NCI-H774 (cell line): ENCODE results near the gene NKAIN1.

ENCODE experiments used
- DNase-seq: peaks from one replicate; lab custom pipeline; 2025; lab: John Stamatoyannopoulos, UW

The NKAIN1 gene

GRCh38 chr1:31232689-31233088, 7.0 kb downstream of the NKAIN1 start:
- no peak for DNase-seq

GRCh38 chr1:31231802-31232201, 7.9 kb downstream of the NKAIN1 start:
- DNase-seq, result no peak

DNA sequence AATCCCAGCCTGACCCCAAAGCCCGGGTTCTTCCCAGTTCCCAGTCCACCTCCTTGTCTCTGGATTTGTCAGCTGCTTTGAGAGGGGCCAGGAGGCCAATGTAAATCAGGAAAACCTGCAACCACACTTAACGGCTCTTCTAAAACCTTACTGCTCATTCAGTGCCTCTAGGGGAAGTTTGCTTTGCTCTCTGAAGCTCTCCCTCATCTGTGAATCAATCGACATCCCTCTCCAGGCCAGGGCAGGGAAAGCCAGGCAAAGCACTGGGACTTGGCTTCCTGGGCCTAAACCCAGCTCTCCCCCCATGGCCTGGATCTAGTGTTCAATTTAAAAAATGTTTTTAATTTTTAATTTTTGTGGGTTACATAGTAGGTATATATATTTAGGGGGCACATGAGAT, 9.3 kb downstream of the NKAIN1 start:
- DNase-seq, result no peak

- no peak for DNase-seq
Measured at GRCh38 chr1:31228986-31229385, 10.7 kb downstream of the NKAIN1 start.

DNA sequence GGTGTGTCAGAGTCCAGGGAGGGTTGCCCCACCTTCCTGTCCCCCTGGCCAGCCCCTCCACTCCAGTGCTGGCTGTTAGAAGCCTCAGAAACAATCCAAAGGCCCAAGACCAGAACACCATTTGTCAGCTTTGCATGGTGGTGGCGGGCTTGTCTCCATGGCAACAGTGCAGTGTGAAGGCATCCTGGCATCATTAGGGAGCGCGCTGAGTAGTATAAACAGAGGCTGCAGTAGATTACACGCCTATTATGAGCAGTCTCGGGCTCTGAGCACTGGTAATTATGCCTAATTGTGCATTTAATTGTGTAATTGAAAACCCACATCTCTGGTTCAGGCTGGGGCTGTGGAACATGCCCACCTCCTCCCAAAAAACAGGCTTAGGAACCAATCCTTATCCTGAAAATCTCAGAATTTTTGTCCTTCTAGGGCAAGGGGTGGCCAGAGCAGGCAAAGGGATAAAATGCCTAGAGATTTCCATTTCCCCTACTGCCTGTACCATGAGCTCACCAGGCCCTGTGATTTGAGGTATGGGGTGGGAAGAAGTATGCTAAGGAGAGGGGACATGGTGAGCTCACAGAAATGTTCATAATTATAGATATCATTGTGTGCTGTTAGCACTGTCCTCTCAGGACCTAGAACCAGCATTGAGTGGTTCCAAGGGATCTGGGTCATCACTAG, 11.7 kb downstream of the NKAIN1 start:
- peak; percentile 85 for DNase-seq

DNA sequence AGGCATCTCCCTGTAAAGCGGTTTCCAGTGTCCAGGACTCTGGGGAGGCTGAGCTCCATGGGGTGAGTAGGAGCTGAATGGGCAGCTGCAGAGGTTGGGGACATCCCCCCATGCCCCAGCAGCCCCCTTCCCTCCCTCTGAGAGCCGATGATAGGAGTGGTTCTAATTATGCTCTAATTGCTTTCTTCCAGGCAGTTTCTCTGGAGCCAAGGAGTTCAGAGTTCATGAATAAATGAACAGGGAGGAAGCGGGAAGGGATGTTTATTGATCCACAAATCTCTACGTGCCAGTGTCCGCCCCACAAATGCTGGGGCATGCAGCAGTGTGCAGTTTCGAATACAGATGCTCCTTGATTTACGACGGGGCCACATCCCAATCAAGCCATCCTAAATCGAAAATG, 15.6 kb downstream of the NKAIN1 start:
- DNase-seq, result no peak

GRCh38 chr1:31222176-31222575, 17.5 kb downstream of the NKAIN1 start:
- no peak for DNase-seq

- no peak for DNase-seq
Measured at GRCh38 chr1:31221072-31221471, 18.6 kb downstream of the NKAIN1 start.

GRCh38 chr1:31219489-31219888, 20.2 kb downstream of the NKAIN1 start:
- no peak for DNase-seq

DNA sequence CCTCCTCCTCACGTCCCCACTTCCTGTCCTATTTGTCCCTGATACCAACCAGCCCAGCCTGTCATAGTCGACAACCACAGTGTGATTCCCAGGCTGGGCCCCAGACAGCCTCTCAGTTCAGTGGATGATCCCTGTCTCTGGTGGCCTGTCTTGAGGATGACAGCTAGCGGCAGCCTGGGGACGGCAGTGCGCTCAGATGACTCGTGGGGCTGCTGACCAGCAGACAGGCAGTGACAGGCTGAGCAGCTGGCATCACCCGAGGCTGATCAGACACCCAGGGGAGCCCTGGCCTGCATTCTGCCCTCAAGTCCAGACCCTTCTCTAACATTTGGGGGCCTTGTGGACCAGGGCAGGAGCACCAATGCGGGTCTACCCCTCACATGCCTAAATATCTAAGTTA, 21.0 kb downstream of the NKAIN1 start:
- DNase-seq, result no peak

GRCh38 chr1:31216016-31216415, 23.7 kb downstream of the NKAIN1 start:
- DNase-seq, result peak; percentile 86

DNA sequence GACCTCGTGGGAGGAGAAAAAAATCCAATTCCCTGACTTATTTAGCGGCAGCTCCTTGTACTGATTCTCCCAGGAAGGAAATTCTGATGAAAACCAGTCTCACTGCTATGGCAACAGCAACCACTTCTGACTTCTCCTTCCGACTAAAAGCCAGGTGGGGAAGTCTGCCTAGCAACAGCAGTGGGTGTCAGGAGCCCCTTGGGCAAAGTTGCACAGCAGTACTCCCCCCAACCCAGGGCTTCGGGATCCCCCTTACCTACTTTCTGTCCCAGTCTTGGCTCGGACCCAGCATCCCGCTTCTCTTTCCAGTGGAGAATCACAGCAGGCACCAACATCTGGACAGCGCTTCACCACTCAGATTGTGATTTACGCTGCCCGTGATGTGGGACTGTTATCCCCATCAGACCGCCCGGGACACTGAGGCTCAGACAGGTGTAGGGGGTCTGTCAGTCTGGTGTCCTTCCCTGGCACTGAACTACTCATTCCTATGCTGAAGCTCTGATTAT, 24.6 kb downstream of the NKAIN1 start:
- no peak for DNase-seq

DNA sequence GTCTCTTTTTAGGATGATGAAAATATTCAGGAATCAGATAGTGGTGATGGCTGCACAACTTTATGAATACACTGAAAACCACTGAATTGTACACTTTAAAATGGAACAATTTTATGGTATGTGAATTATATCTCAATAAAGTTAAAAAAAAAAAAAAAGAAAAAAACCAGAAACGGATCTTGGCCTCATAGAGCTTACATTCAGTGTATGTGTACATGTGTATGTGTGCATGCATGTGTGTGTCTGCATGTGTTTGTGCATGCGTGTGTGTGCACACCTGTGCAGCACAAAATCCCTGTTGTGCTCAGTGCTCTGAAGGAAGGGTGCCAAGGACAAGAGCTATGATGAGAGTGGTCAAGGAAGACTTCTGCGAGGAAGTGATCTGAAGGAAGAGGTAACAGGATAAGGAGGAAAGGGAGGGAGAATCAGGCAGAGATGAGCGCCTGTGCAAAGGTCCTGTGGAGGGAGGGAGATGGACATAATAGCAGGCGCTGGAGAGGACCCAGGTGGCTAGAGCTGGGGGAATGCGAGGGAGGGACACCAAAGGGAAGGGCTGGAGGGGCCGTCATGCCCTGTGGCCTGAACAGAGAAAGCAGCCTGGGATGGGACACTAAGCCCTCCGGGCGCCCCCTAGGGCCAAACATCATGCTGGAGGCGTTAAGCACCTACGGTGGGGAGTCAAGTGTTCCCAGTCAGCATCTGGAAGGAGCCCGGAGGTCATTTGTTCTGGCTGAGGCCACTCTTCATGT, 25.2 kb downstream of the NKAIN1 start:
- DNase-seq, result no peak

GRCh38 chr1:31208361-31208945, 31.2 kb downstream of the NKAIN1 start:
- no peak for DNase-seq

GRCh38 chr1:31207569-31207968, 32.1 kb downstream of the NKAIN1 start:
- no peak for DNase-seq

- no peak for DNase-seq
Measured at GRCh38 chr1:31207046-31207445, 32.6 kb downstream of the NKAIN1 start.

- DNase-seq, result no peak
Measured at GRCh38 chr1:31203215-31203614, 36.5 kb downstream of the NKAIN1 start.

DNA sequence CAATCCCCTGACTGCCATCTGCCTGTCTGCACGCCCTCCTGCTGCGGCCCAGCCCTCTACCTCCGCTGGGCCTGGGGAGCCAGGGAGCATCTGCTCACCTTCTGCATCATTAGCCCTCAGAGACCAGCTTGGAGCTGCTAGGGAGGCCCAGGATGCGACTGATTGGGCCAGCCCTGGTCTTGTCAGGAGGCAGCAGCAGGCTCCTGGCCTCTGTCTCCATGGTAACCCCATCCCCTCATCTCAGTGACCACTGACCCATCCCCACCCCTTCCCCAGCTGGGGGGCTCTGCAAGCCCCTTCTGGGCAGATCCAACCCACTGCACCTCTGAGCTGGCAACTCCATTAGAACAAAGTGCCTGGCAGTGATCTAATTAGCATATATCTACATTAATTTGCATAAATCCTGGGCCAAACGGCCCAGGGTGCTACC, 37.7 kb downstream of the NKAIN1 start:
- DNase-seq, result no peak

DNA sequence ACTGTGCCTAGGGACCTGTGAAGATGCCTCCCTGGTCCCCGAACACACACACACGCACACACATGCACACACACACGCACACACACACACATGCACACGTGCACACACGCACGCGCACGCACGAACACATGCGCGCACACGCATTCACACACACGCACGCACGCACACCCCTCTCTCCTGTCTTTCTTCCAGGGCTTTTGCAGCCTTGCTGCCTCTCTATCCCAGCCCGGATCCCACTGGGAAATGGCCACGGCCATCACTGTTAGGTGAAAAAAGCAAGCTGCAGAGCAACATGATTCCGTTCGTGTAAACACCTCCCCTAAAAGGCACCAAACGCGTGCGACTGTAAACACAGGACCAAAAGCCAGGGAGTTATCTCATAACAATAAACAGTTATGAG, 39.7 kb downstream of the NKAIN1 start:
- DNase-seq, result no peak

- DNase-seq, result no peak
Measured at GRCh38 chr1:31199236-31199790, 40.4 kb downstream of the NKAIN1 start.

DNA sequence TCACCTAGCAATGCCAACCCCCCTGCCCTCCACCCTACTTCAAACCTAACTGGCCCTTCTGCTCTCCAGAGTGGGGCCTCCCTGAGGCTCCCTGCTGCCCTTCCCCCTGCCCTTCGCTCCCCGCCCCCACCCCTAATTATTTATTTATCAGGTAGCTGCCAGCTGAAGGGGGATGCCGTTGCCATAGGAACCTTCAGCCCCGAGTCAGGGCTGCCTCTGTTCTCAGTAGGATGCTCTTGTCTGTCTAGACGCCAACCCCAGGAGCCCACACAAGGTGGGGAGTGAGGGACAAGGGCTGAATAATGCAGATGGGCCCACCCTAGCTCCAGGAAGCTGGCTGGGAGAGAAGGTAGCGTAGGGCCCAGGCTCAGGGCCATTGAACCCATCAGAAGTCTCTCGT, 41.1 kb downstream of the NKAIN1 start:
- no peak for DNase-seq

DNA sequence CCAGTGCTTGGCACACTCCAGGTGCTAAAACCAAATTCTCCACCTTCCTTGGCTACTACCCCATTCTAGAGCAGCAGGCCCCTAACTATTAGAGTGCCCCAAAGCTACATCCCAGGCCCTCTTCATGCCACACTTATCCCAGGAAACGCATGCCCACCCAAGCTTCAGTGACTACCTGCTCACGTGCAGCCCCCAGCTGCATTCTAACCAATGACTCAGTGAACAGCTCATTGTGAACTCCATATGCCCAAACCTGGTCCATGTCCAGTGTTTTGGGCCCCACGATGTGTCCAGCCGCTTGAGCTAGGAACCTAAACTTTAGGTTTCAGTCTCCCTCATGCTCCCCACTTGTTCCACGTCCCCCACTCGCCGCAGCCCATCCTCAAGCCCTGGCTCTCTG, 41.5 kb downstream of the NKAIN1 start:
- no peak for DNase-seq

GRCh38 chr1:31196685-31197084, 43.0 kb downstream of the NKAIN1 start:
- DNase-seq, result no peak
